ENCODE results near the gene GAST.
"Not testable (repeated sequence)": the region's sequence is repeated elsewhere in the genome, so short reads cannot be mapped to it uniquely, and the experiment has no call there.

Gene GAST

DNA sequence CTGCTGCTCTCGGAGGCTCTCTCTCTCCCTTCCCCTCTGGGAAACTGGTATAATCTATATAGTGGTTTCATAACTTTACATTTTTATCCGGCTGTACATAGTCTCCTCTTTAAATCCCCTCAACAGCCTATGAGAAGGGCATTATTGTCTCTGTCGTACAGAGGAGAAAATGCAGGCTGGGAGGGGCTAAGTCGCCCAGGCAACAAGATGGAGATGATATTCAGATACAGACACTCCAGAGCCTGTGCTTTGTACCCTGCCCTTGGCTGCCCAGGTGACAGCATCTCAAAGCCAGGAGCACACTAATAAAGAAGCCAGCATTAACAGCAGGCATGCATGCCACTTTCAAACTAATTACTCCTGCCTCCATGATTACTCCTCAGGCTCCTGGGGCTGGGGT is 28.1 kb upstream of the GAST start:
- no peak for DNase-seq

DNA sequence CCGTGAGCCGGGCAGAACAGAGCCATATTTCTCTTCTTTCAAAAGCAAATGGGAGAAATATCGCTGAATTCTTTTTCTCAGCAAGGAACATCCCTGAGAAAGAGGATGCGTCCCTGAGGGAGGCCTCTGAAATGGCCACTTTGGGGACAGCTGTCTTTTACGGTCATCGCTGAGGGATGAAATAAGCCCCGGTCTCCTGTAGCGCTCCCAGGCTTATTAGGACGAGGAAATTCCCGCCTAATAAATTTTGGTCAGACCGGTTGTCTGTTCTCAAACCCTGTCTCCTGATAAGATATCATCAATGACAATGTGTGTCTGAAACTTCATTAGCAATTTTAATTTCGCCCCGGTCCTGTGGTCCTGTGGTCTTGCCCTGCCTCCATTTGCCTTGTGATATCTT is 26.4 kb upstream of the GAST start:
- DNase-seq = not testable (repeated sequence)

DNA sequence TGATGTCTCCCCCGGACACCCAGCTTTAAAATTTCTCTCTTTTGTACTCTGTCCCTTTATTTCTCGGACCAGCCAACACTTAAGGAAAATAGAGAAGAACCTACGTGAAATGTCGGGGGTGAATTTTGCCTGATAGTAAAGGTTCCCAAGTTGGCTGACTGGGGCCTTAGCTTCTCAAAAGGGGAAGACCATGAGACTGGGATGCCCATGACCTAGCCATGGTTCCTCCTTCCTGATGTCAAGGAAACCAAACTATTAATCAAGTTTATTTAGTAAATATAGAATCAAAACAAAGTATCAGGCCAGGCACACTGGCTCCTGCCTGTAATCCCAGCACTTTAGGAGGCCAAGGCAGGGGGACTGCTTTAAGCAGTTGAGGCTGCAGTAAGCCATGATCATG is 25.9 kb upstream of the GAST start:
- no peak for DNase-seq

DNA sequence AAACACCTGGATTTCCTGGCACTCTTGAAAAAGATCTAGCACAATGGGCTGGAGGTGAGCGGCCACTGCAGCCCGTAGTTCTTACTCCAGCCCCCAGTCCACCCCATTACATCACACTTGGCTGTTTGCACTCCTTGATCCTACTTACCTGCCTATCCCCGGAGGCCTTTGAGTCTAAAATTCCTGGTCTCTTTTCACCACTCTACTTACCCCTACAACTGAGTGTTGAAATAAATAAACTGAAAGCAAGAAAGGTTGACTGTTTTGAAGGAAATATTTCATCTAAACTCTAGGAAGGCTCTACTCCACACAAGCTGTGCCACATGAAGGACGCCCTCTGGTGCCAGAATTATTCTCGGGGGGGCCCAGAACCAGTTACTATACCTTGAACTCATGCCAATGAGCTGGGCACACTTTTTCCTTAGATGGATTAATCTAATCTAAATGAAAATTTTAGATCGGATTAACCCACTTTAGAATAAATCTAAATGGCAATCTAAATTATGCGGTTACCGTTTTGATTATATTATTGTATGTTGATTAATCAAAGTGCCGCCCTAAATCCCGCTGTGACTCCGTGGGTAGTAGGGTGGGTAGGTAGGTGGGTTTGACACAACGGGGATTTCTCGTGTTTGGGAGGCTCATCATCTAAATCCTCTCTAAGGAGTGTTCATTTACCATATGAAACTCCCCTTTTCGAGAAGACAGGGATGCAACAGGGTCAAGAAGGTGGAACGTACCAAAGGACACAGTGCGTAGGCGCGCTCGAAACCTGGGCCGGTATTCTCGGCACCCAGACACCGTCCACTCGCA is 24.1 kb upstream of the GAST start:
- peak; percentile 84 for DNase-seq

DNA sequence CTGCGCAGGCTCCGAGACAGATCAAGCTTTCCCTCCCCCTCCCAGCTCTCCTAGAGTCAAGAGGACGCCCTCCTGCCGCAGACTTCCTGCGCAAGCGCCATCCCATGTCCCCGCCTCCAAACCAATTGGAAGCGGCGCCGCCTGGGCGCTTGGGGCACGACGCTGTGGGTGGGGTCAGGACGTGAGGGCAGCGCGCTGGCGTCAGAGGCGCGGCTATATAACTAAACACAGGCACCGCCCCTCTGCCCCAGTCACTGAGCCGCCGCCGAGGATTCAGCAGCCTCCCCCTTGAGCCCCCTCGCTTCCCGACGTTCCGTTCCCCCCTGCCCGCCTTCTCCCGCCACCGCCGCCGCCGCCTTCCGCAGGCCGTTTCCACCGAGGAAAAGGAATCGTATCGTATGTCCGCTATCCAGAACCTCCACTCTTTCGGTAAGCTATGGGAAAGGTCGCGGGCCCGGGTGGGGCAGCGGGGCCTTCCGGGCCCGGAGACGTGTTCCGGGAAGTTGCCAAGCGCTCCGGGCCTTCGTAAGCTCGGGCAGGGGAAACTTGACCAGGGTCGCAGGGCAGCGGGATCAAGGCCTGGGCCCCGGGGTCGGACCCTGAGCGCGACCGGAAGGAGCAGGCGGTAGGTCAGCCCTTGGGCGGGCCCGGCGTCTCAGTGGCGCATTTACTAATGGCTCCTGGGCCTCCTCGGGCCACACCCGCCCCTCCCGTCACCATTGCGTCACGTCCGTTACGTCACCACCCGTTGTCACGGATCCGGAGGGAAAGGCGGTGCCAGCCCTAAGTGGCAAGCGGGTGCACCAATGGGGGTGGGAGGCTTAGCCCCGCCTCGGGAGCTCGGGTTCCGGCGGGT is 23.3 kb upstream of the GAST start, which contains the start of gene EIF1:
Gene EIF1, plus strand, starts transcription at position 245 of the 856 bp plus-strand sequence. Its CDS starts 154 bp downstream, at position 399.
- DNase-seq = peak; percentile 93

DNA sequence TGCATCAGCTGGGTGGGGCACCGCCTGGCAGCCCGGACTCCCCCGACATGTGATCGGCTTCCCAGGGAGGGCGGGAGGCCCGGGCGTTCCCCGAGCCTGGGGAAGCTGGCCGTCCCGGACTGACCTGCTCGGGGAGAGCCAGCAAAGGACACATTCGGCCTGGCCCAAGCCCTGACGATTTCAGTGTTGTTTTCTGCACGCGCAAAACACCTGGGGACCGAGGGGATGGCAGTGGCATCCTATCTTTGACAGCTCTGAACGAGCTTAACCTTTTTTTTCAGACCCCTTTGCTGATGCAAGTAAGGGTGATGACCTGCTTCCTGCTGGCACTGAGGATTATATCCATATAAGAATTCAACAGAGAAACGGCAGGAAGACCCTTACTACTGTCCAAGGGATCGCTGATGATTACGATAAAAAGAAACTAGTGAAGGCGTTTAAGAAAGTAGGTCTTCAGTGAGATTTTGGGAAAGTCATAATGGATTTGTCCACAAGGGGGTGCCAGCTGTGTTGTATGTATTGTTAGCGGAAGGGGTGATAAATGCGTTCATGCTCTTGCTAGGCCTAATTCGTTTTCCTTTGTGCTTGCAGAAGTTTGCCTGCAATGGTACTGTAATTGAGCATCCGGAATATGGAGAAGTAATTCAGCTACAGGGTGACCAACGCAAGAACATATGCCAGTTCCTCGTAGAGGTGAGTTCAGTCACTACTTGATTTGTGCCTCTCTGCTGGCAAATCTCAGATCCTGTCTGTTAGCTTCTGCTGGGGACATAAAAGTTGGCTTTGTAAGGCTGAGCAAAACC is 22.4 kb upstream of the GAST start:
- DNase-seq = no peak

DNA sequence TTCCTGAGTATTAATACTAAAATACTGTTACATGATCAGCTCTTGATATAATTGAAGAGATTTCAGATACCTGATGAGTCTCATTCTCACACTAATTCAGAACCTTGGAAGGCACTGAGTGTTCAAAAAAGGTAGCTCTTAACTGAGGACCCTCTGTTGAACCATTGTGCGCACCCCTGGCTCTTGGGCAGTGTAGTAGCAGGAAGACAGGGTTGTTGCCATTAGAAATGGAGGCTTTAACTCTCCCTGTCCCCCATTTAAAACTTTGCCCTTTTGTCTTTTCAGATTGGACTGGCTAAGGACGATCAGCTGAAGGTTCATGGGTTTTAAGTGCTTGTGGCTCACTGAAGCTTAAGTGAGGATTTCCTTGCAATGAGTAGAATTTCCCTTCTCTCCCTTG is 21.6 kb upstream of the GAST start:
- DNase-seq = no peak

DNA sequence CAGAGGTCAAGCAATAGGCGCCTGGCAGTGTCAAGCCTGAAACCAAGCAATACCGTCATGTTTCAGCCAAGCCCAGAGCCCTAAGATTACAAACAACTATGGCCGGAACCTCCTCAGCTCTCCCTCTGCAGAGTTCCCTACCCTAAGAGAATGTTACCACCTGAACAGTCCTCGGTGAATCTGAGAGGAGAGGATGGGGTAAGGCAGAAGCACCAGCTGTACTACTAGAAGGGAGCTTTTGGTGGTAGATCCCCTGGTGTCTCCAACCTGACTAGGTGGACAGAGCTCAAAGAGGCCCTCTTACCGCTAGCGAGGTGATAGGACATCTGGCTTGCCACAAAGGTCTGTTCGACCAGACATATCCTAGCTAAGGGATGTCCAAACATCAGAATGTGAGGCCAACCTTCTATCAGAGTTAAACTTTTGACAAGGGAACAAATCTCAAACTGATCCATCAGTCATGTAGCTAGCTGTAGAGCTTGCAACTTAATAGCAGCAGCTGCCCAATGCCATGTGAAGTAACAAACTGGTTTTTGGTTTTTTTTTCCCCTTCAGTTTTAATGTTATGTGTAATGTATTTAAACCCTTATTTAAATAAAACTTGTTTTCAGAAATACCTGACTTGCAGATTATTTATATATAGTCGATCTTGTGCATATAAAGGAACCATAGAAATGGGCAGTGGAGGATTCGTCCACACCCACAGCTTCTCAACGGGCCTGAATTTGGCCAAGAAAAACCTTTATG is 20.9 kb upstream of the GAST start:
- no peak for DNase-seq

DNA sequence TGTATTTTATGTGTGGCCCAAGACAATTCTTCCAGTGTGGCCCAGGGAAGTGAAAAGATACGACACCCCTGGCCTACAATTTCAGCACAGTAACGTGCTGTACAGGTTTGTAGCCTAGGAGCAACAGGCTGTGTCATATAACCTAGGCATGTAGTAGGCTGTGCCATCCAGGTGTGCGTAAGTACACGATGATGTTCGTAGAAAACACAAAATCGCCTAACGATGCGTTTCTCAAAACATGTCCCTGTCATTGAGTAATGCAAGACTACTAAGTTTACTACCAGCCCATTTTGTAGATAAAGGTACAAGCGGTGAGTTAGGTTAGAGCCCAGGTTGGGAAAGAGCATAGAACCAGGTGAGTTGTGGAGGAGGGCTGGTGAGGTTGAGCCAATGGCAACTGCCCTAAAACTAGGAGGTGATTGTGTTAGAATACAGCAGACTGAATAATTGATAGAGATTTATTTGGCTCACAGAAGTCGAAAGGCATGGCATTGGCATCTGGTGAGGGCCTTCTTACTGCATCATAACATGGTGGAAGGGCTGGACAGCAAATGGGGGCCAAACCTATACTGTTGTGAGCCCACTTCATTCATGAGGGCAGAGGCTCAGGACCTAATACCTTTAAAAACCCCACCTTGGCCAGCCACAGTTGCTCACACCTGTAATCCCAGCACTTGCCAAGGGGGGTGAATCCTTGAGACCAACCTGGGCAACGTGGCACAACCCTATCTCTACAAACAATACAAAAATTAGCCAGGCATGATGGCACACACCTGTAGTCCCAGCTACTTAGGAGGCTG is 19.2 kb upstream of the GAST start:
- DNase-seq = no peak

DNA sequence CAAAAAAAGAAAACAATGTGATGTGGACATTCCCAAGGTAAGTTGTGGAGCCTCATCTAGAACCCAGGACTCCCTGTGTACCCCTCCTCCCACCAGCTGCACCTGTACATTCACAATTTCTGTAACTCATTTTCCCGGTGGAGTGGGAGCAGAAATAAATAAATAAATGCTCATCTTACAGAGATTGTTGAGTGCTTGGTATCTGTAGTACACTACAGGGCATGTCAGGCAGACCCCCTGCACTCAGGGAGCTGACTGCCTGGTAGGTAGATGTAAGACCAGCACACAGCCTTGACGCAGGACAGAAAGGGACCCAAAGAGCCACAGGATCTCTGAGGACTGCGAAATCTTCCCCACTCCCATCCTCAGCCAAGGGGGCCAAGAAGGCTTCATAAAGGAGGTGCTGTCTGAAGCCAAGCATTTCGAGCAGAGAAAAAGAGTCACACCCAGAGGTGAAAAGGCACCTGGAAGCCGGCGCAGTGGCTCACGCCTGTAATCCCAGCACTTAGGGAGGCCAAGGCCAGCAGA is 16.9 kb upstream of the GAST start:
- no peak for DNase-seq

DNA sequence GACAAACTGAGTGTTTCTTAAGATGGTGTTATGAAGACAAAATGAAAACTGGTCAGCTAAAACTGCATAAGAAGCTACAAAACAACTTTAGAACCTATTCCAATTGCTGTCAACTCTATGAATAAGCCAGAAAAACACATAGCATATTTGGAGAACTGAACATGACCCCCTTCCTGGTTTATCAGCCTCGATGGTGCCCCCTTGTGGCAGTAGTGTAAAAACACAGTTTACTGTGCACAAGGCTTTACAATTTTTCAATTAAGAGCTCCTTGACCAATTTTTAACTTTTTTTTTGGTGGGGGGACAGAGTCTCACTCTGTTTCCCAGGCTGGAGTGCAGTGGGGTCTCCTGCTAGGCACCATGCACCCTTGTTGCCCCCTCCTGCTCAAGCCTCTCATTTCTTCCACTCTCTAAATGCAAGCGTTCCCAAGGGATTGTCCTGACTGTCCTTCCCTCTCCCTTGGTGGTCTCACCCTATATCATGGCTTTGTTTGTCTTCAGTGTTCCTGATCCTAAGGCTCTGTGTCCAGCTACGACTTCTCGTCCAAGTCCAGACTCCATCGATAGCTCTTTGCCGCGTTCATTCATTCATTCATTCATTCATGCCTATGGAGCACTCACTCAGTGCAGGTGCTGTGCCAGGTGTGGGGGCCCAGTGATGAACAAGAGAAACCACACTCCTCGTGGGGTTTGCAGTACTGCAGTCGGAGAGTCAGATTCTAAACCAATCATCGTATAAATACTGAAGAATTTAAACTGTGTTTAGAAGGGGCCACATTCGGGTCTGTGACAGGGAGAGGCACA is 16.0 kb upstream of the GAST start:
- peak; percentile 56 for DNase-seq

DNA sequence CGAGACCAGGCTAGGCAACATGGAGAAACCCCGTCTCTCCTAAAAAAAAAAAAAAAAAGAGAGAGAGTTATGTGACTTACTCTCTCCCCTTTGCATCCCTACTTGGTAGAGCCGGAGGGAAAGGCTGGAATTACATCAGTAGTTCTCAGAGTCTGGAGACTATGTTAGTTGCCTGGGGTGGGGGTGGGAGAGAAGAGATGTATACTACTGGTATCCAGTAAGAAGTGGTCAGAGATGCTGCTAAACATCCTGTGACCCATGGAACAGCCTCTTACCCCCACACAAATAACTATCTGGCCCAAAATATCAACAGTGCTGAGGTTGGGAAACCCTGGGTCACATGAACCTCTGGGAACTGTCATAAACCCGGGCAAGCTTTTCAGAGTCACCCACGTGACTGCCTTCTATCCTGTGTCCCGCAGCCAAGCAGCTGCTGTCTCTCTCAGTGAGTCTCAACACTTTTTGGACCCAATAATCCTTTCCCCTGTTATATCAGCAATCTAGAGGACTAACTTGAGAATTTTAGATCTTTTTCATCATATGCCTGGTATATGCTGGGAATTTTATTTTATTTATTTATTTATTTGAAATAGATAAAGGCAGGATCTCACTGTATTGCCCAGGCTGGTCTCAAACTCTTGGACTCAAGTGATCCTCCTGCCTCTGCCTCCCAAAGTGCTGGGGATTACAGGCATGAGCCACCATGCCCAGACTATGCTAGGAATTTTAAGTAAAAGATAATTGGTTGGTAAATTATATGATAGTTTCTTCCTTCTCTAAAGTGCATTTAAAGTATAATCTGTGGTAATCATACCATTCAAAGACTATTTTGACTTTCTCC is 14.8 kb upstream of the GAST start:
- no peak for DNase-seq

DNA sequence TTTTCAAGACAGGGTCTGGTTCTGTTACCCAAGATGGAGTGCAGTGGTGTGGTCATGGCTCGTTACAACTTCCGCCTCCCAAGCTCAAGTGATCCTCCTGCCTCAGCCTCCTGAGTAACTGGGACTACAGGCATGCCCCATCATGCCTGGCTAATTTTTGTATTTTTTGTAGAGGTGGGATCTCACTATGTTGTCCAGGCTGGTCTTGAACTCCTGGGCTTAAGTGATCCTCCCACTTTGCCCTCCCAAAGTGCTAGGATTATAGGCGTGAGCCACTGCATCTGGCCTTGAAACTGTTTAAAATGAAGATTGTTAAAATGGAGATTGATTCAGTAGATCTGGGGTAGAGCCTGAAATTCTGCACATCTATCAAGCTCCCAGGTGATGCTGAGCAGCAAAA is 11.3 kb upstream of the GAST start:
- not testable (repeated sequence) for DNase-seq

DNA sequence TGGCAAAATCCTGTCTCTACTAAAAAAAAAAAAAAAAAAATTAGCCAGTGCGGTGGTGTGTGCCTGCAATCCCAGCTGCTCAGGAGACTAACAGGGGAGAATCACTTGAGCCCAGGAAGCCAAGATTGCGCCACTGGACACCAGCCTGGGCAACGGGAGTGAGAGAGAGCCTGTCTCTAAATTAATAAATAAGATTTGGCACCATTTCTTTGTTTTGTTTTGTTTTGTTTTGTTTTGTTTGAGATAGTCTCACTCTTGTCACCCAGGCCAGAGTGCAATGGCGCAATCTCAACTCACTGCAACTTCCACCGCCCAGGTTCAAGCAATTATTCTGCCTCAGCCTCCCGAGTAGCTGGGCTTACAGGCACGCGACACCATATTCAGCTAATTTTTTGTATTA is 9.4 kb upstream of the GAST start:
- DNase-seq = no peak

DNA sequence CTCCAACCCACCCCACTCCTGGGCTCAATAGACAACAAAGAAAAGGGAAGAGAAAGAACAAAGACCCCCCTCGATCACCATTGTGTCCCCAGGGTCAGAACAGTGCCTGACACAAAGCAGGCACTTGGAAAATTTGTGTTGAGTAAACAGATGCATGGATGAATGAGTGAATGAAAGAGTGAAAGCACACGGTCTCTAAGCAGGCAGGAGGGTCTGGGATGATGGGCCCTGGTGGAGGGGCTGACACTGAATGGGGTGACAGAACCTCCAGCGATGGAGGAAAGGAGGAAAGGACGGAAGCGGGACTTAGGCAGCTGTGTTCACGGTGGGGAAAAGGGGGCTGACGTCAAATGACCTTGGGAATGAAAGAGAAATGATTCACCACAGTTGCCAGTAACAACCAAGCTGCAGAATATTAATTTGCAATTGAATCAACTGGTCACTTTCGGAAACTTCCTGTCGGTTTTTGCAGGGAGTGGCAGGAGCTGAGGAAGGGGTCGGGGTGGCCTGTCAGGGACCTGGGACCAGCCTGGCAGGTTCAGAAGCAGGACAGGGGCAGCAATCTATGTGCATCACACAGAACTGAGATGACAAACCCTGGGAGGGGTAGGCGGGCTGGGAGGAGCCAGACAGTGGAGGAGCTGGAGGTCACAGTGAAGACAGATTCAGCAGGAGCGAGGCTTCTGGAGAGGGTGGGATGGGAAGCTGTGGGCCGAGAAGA is 6.7 kb upstream of the GAST start:
- no peak for DNase-seq

DNA sequence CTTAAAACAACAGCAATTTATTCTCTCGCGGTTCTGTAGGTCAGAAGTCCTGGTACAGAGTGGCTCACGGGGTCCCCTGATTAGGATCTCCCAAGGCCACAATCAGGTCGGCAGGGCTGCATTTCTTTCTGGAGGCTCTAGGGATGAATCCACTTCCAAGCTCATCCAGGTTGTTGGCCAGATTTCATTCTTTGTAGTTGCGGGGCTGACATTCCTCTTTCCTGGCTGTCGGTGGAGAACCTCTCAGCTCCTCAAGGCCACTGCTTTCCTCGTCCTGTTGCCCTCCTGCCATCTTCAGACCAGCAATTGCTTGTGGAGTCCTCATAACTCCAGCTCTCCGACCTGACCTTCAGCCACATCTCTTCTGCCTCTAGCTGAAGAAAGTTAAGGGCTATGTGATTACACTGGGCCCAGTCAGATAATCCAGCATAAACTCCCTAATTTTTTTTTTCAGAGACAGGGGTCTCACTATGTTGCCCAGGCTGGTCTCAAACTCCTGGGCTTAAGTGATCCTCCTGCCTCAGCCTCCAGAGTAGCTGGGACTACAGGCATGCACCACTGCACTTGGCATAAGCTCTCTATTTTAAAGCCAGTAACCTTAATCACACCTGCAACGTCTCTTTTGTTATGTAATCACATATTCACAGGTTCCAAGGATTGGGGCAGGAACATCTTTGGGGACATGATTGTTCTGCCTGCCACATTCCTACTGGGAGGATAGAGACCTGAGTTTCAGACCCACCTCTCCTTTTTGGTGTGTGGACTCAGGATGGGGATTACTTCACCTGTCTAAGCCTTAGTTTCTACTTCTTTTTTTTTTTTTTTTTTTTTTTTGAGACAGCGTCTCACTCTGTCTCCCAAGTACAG is 4.1 kb upstream of the GAST start:
- DNase-seq = no peak

DNA sequence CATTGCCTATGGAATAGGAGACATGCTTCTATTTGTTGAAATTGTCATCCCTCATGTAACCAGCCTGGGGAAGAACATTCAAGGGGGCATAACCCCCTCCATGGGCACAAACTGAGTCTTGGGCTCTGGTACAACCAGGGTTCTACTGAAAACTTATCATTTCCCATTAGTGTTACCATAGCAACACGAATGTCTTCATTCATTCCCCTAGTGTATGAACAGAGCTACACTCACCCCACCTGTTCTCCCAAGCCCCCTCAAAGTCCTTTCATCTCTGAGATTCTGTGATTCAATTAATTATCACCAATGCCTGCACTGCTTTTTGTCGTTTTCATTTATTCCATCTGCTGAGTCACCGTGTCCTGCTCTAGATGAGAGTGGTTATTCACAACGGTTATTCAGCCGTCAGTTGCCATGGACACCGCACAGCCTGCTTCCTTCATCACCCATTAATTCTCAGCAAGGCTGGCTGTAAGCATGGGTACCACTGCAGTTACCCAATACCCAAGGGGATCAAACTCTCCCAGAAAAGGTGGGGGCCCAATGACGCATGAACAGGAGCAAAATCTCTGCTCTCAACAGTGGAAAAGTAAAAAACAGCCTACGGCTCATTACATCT is 1.6 kb upstream of the GAST start:
- DNase-seq = no peak
